ENCODE data around the gene LGALS7B. TPM values are rescaled to one million over a fixed set of nuclear protein-coding genes. Genes with fewer than 3 reads are reported as not detected.

The LGALS7B gene
- total and polyA plus RNA-seq, 2 of the 4 experiments (the other 2 are of a cell fraction), result not detected

- TF ChIP-seq USF2 (IDR thresholded peaks at IDR 0.05; ENCODE audit: low read depth, low read length) (no peak), NFE2L2 (IDR thresholded peaks at IDR 0.05; ENCODE audit: low read depth, low read length) (no peak), SMC3 (IDR thresholded peaks at IDR 0.05; ENCODE audit: low read depth, low read length) (no peak), RCOR1 (IDR thresholded peaks at IDR 0.05; ENCODE audit: insufficient replicate concordance, low read length) (no peak), RFX5 (IDR thresholded peaks at IDR 0.05; ENCODE audit: low read depth, low read length) (no peak)
These were observed 27.2 kb downstream of the LGALS7B start (continued) for GRCh38 chr19:38816131-38816750.

GRCh38 chr19:38817081-38817480 is 28.1 kb downstream of the LGALS7B start:
- Histone ChIP-seq H3K9me3 (ENCODE audit: control insufficient read depth, insufficient read depth, low read length) (no peaks in the 10 kb centered on the region), H3K9ac (ENCODE audit: low read depth, low read length) (no peak overlapping the region), H3K9me1 (ENCODE audit: insufficient read depth, low read length) (0 out of 2 replicates have a peak, but pooled peaks cover 10% of the 10 kb centered on the region), H3K56ac (ENCODE audit: extremely low read depth, insufficient read depth, low read length) (no peak overlapping the region), H2BK5ac (ENCODE audit: low read depth, low read length, poor library complexity, severe bottlenecking) (no peak overlapping the region), H2BK15ac (ENCODE audit: low read depth, low read length) (no peak overlapping the region), H3K23ac (ENCODE audit: low read depth, low read length) (no peak overlapping the region), H3K4ac (ENCODE audit: low read depth, low read length) (no peak overlapping the region), H3K18ac (ENCODE audit: low read depth, low read length) (no peak overlapping the region), H2AK5ac (ENCODE audit: low read depth, low read length) (no peak overlapping the region), H3K27ac (ENCODE audit: insufficient read depth, low read length) (no peak overlapping the region), H3K27me3 (ENCODE audit: control insufficient read depth, insufficient read depth, low read length) (no peaks in the 10 kb centered on the region), H3K79me1 (ENCODE audit: low read depth in 1 of 2, low read length in 2 of 2) (peaks cover 0 to 4% of the 10 kb centered on the region in 2 experiments; a peak in 1 of 4 replicates), H2AFZ (replicated peaks; ENCODE audit: low read length, poor library complexity) (no peak overlapping the region), H4K5ac (ENCODE audit: low read depth, low read length) (no peak overlapping the region), H4K91ac (ENCODE audit: insufficient read depth, low read depth, low read length) (no peak overlapping the region), H3K4me2 (ENCODE audit: low read depth, low read length) (no peak overlapping the region), H3K4me1 (ENCODE audit: control insufficient read depth, insufficient read depth, low read length) (no peaks in the 10 kb centered on the region), H2AK9ac (replicated peaks; ENCODE audit: low read depth, low read length, poor library complexity) (no peak overlapping the region), H3K14ac (replicated peaks; ENCODE audit: low read depth, low read length) (no peak overlapping the region), H2BK120ac (ENCODE audit: low read depth, low read length) (no peak overlapping the region), H4K8ac (ENCODE audit: low read depth in 2 of 2, low read length in 2 of 2) (no peak overlapping the region), H3K4me3 (ENCODE audit: insufficient read depth, low read depth, low read length) (no peak overlapping the region), H3K36me3 (ENCODE audit: control insufficient read depth, insufficient read depth, low read length) (peaks cover 28% of the 10 kb centered on the region), H2BK20ac (ENCODE audit: low read depth, low read length) (no peak overlapping the region), H4K20me1 (ENCODE audit: insufficient read depth, low read length) (no peaks in the 10 kb centered on the region)
- ATAC-seq (ENCODE audit: low read depth) (no peak), DNase-seq (no peak)
- BruUV-seq (replicated peaks), result no TSS peak
- WGBS, 2 experiments (ENCODE audit: extremely low coverage in 2 of 2, insufficient read length in 1 of 2), result 100% methylated on average over 2 of the region's 15 CpGs; no CpG with 5 or more reads in 1 of the 2 experiments
- dilution Hi-C loops (cut with HindIII; ENCODE audit: low sequenced_read_pairs, unreplicated experiment) (no loop called here), in situ Hi-C loops (cut with MboI; ENCODE audit: low sequenced_read_pairs) (no loop called here), intact Hi-C loops (cut with micrococcal nuclease) (no loop called here)
- ChIA-PET CTCF (no interaction called here), POLR2A (ENCODE audit: unreplicated experiment) (no interaction called here)
- TF ChIP-seq BHLHE40 (IDR thresholded peaks at IDR 0.05; ENCODE audit: low read depth, low read length), result no peak
- TF ChIP-seq MAFK (IDR thresholded peaks at IDR 0.05; ENCODE audit: low read depth, low read length), result no peak
- TF ChIP-seq CHD1 (IDR thresholded peaks at IDR 0.05; ENCODE audit: low read depth, low read length), result no peak
- no peak for TF ChIP-seq MXI1 (IDR thresholded peaks at IDR 0.05; ENCODE audit: borderline replicate concordance, low read depth, low read length)
- no peak for TF ChIP-seq FOS (IDR thresholded peaks at IDR 0.05; ENCODE audit: low read depth, low read length)
- TF ChIP-seq RAD21 (IDR thresholded peaks at IDR 0.05; ENCODE audit: low read length), result no peak
- no peak for TF ChIP-seq RCOR1 (IDR thresholded peaks at IDR 0.05; ENCODE audit: insufficient replicate concordance, low read length)
- TF ChIP-seq, protein P1, sequence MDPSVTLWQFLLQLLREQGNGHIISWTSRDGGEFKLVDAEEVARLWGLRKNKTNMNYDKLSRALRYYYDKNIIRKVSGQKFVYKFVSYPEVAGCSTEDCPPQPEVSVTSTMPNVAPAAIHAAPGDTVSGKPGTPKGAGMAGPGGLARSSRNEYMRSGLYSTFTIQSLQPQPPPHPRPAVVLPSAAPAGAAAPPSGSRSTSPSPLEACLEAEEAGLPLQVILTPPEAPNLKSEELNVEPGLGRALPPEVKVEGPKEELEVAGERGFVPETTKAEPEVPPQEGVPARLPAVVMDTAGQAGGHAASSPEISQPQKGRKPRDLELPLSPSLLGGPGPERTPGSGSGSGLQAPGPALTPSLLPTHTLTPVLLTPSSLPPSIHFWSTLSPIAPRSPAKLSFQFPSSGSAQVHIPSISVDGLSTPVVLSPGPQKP (IDR thresholded peaks at IDR 0.05; ENCODE audit: borderline replicate concordance, low read depth, low read length), result no peak
- TF ChIP-seq CTCF (conservative IDR thresholded peaks at IDR 0.05; ENCODE audit: low read depth, low read length), result no peak
- TF ChIP-seq SMC3 (IDR thresholded peaks at IDR 0.05; ENCODE audit: low read depth, low read length), result no peak
- no peak for TF ChIP-seq POLR2A (IDR thresholded peaks at IDR 0.05; ENCODE audit: low read depth, low read length)
- no peak for TF ChIP-seq RFX5 (IDR thresholded peaks at IDR 0.05; ENCODE audit: low read depth, low read length)
